ENCODE data around the gene TRIM8. TPM values are rescaled to one million over a fixed set of nuclear protein-coding genes. Genes with fewer than 3 reads are reported as not detected.
A peak's percentile ranks its signal among the peaks of the same experiment; 100 is the strongest.

Gene TRIM8
- total and polyA plus RNA-seq, 2 of the 8 experiments (the other 6 are each of a cell fraction or from before 2014, with no cell fraction given), result 24.9 to 38.8 TPM

GRCh38 chr10:102682416-102682815, 38.1 kb downstream of the TRIM8 start:
- no peaks in the 10 kb centered on the region for H3K79me1 ChIP-seq (ENCODE audit: low read depth, low read length)
- no peak overlapping the region for H2BK20ac ChIP-seq (ENCODE audit: low read length)
- H3K23me2 ChIP-seq (ENCODE audit: low read depth, low read length), result no peaks in the 10 kb centered on the region
- no peak overlapping the region for H3K4me3 ChIP-seq (ENCODE audit: extremely low read depth in 1 of 4, insufficient read depth in 2 of 4, low read depth in 3 of 4, low read length in 4 of 4)
- CTCF ChIA-PET (ENCODE audit: partially characterized antibody), result interaction anchor here (1.1 to 3.0 kb wide), 2 partner anchors 13 to 15 kb away, joined by 3 to 11 read pairs; no protein-coding TSS in a partner anchor
- H4K20me1 ChIP-seq (replicated peaks in 1 of 2; ENCODE audit: control insufficient read depth in 1 of 2, insufficient read depth in 2 of 2, low read length in 2 of 2), result no peaks in the 10 kb centered on the region
- peaks cover 8 to 17% (median 12%) of the 10 kb centered on the region in 4 experiments for H3K4me1 ChIP-seq (replicated peaks in 1 of 4; ENCODE audit: control insufficient read depth in 3 of 4, insufficient read depth in 4 of 4, low read length in 3 of 4)
- no peak overlapping the region for H2BK12ac ChIP-seq (ENCODE audit: low read depth, low read length)
- H2BK5ac ChIP-seq (ENCODE audit: low read depth, low read length), result no peak overlapping the region
- H3K36me3 ChIP-seq (ENCODE audit: control insufficient read depth in 2 of 4, insufficient read depth in 4 of 4, low read length in 3 of 4), result peaks cover 0 to 12% (median 5%) of the 10 kb centered on the region in 4 experiments; a peak in 4 of 8 replicates
- no peak overlapping the region for H2BK15ac ChIP-seq (ENCODE audit: low read length)
- WGBS, 2 experiments (ENCODE audit: extremely low coverage in 1 of 2, insufficient coverage in 1 of 2, insufficient read length in 1 of 2, insufficient replicate concordance in 2 of 2, low coverage in 1 of 2, low lambda C conversion rate in 2 of 2, missing lambda C conversion rate in 1 of 2), result 83% methylated on average over 7 of the region's 7 CpGs; no CpG with 5 or more reads in 1 of the 2 experiments
- no peak overlapping the region for H4K91ac ChIP-seq (replicated peaks; ENCODE audit: insufficient read length, low read length)
- no peak for DNase-seq (ENCODE audit: low read depth in 1 of 2, low spot score in 2 of 2)
- no peak for FAIRE-seq
- H3K23ac ChIP-seq (ENCODE audit: insufficient read length), result no peak overlapping the region
- no peak overlapping the region for H3K56ac ChIP-seq (replicated peaks; ENCODE audit: insufficient read length, low read depth, low read length)
- H3K4ac ChIP-seq (replicated peaks; ENCODE audit: insufficient read length, low read depth, low read length), result no peak overlapping the region
- H3K9me3 ChIP-seq (ENCODE audit: insufficient read depth in 2 of 2, low read depth in 1 of 2, low read length in 1 of 2), result no peaks in the 10 kb centered on the region
- H2BK120ac ChIP-seq (replicated peaks; ENCODE audit: low read depth, low read length), result no peak overlapping the region
- no peak overlapping the region for H4K5ac ChIP-seq (ENCODE audit: insufficient read length, low read depth, low read length)
- no peak overlapping the region for H2AFZ ChIP-seq (ENCODE audit: low read length)
- H3K4me2 ChIP-seq (ENCODE audit: insufficient read depth in 1 of 2, low read depth in 2 of 2, low read length in 2 of 2), result no peak overlapping the region
- TF ChIP-seq CTCF (IDR thresholded peaks at IDR 0.05; ENCODE audit: control extremely low read depth in 1 of 3, insufficient read depth in 1 of 3, low read depth in 1 of 3, low read length in 3 of 3), result 0 out of 4 replicates have a peak, but pooled peaks of 1 of the 3 experiments have one; percentile 6
- TF ChIP-seq CHD1 (IDR thresholded peaks at IDR 0.05; ENCODE audit: low read depth, low read length), result no peak
- H4K8ac ChIP-seq (ENCODE audit: extremely low read depth, insufficient read depth, low read length), result no peak overlapping the region
- no peak overlapping the region for H2AK5ac ChIP-seq (ENCODE audit: low read depth, low read length)
- H3K27ac ChIP-seq (ENCODE audit: low read depth, low read length), result no peak overlapping the region
- POLR2A ChIA-PET (ENCODE audit: partially characterized antibody), result interaction anchor here (0.6 to 1.2 kb wide), 4 partner anchors 8 to 130 kb away, joined by 3 to 5 read pairs (median 3); no protein-coding TSS in a partner anchor
- no peak overlapping the region for H3K9ac ChIP-seq (replicated peaks in 1 of 4; ENCODE audit: extremely low read depth in 1 of 4, low read depth in 3 of 4, low read length in 3 of 4)
- no peak overlapping the region for H3K18ac ChIP-seq (ENCODE audit: extremely low read depth, low read length)
- H3K14ac ChIP-seq (ENCODE audit: insufficient read length), result no peak overlapping the region
- no peaks in the 10 kb centered on the region for H3K79me2 ChIP-seq (ENCODE audit: control insufficient read depth in 1 of 2, insufficient read depth in 2 of 2, low read length in 2 of 2)
- H3K27me3 ChIP-seq (replicated peaks in 1 of 4; ENCODE audit: control insufficient read depth in 3 of 4, extremely low read depth in 1 of 4, insufficient read depth in 3 of 4, low read length in 3 of 4), result no peaks in the 10 kb centered on the region
